BJ (cell line): Measurements from ENCODE around the gene MYBPH. TPM values are rescaled to one million over a fixed set of nuclear protein-coding genes. Genes with fewer than 3 reads are reported as not detected.

Experiments used
- CTCF ChIA-PET: fragments of 350-600 bp; formaldehyde crosslinking; extraction: SDS; loops from one replicate; lab custom pipeline; 2021; ENCODE audit warnings: antibody characterized with exemption, inconsistent platforms; lab: Yijun Ruan, JAX
- POLR2A ChIA-PET: fragments of 300-600 bp; sonication (Branson Sonifier 250); formaldehyde crosslinking; extraction: SDS; loops from one replicate; lab custom pipeline; 2021; ENCODE audit warnings: antibody characterized with exemption; lab: Charles Lee
- DNase-seq: peaks from one replicate; pipeline ENCODE4 v3.0.0-alpha.2; 2011; ENCODE audit warnings: low read depth
- H3K27me3 ChIP-seq: 2 replicates; pipeline ENCODE4 v1.6.0; 2011; ENCODE audit warnings: low read length; ENCODE audit not compliant: control insufficient read depth, insufficient read depth
- H3K36me3 ChIP-seq: 2 replicates; pipeline ENCODE4 v1.5.1; 2011; ENCODE audit warnings: low read length; ENCODE audit not compliant: control insufficient read depth, insufficient read depth
- H3K4me3 ChIP-seq: 2 replicates; pipeline ENCODE4 v1.5.1; 2011; ENCODE audit warnings: low read depth, mild to moderate bottlenecking, control low read depth, low read length
- CTCF ChIP-seq: IDR thresholded peaks from 2 replicates; pipeline ENCODE4 v1.5.1; 2011; ENCODE audit warnings: low read depth, mild to moderate bottlenecking, control low read depth, inconsistent platforms, low read length, moderate library complexity; ENCODE audit not compliant: insufficient read depth
- polyA plus RNA-seq: library from polyadenylated mRNA; depleted of rRNA; stranded (reverse); fragments of >200 nt; gene quantifications from 2 replicates; pipeline ENCODE4 v1.2.3, GENCODE V29; 2011; rRNA removed

The MYBPH gene
- polyA plus RNA-seq, 1 experiment, result not detected

DNA sequence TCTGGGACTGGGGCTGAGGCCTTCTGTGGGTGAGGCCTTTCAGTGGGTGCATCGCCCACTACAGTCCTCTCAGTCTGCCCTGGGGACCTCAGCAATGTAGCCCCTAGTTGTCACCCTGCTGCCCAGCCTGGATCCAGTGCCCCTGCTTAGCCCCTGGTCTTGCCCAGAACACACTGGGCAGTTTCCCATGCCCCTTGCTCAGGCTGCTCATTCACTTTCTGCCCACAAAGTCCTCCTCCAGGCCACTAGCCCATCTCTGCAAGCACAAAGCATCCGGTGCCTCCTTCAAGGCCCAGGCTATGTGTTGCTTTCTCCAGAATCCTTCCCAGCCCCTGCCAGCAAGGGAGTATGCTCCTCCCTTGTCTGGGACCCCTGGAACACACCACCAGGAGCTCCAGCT, 53.5 kb downstream of the MYBPH start:
- Histone ChIP-seq H3K27me3 (peaks cover 28% of the 10 kb centered on the region), H3K36me3 (no peaks in the 10 kb centered on the region), H3K4me3 (no peak overlapping the region)
- CTCF ChIA-PET, result interaction anchor here (1.1 to 14.0 kb wide), 4 partner anchors 10 to 94 kb away, joined by 3 to 282 read pairs (median 93); partner anchors contain the start of gene MYBPH
- TF ChIP-seq CTCF, result no peak
- POLR2A ChIA-PET, result no interaction called here
- no peak for DNase-seq

DNA sequence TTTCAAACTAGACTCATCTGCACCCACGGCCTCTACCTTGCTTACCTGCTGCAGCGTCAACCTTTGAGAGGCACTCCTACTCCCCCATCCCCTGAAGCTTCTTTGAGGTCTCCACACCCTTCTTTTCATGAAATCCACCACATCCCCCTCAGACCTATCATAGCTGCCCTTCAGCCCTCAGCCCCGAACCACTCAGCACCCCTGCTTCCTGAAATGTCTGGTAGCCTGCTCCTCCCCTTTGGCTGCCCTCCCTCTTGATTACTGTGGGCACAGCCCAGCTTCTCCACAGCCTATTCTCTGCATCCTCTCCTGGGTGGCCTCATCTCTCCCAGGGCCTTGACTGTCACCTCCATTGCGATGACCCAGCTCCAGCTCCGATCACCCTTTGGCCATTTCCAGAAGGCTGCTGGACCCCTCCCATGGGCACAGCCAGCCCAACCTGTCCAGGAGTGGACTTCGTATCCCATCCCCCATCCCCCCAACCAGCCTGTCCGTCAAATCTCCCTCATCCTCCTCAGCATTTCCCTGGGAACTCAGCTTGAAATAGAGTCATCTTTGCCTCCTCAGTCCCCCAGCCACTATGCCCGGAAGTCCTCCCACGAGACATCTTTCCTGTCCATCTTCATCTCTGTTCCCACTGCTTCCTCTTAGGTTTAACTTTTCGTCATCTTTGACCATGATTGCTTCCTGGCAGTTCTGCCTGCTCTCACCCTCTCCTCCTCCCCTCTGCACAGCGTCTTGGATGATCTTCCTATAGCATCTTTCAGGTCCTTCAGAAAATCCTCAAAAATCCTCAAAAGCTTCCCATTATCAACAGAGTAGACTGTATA, 54.2 kb downstream of the MYBPH start:
- ChIA-PET POLR2A (no interaction called here), CTCF (interaction anchor here (0.6 to 14.0 kb wide), 8 partner anchors 8 to 542 kb away, joined by 3 to 282 read pairs (median 4); partner anchors contain the start of gene MYBPH)
- no peak for DNase-seq
- Histone ChIP-seq H3K27me3 (peaks cover 31% of the 10 kb centered on the region), H3K36me3 (no peaks in the 10 kb centered on the region), H3K4me3 (no peak overlapping the region)
- no peak for TF ChIP-seq CTCF

DNA sequence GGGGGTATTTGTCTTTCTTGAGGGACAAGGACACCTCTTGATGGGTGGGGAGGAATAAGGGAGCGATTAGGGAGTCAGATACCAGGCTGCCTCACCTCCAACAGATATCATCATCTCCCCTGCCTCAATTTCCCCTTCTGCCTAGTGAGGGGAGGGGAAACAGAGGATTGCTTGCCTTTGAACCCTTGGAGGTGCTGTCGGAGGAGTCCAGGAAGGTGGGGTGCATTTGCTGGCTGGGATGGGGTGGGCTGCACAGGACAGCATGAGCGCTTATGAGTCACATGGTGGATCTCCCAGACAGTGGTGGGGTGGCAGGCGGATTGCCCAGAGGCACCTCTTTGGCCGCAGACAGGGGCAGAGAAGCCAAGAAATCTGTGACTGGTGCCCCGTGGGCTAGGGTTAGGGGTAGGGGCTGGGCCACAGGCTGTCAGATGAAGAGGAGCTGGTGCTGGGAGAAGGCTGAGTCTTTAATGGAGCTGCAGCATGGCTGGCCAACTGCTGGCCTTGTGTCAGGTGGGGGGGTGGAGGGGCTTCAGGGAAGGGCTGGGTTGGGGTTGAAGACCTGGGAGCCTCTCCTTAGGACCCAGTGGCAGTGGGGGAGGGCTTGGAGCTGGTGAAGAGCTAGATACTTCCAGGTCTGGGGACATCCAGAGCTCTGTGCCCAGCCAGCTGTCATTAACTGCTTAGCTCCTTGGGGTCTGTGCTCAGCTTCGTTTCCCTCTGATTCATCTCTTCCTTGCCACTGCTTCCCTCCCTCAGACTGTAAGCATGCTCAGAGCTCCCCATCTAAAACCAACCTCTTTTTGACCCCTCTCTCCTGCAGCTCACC, 55.1 kb downstream of the MYBPH start:
- no peak for TF ChIP-seq CTCF
- H3K27me3 ChIP-seq, result peaks cover 37% of the 10 kb centered on the region
- no peak for DNase-seq
- ChIA-PET CTCF (interaction anchor here (0.6 to 14.0 kb wide), 9 partner anchors 9 to 152 kb away, joined by 3 to 282 read pairs (median 3); partner anchors contain the start of gene MYBPH), POLR2A (no interaction called here)
- H3K36me3 ChIP-seq, result no peaks in the 10 kb centered on the region
- H3K4me3 ChIP-seq, result no peak overlapping the region

Other genes starting within 250 kb of the MYBPH start
- 22.7 and 35.0 TPM in 2 replicates for gene KLHL12, start 248.6 kb downstream of the MYBPH start, polyA plus RNA-seq
- 190 and 199 TPM in 2 replicates for gene ADIPOR1, start 217.5 kb downstream of the MYBPH start, polyA plus RNA-seq
- 62.0 and 72.0 TPM in 2 replicates for gene CYB5R1, start 208.6 kb downstream of the MYBPH start, polyA plus RNA-seq
- 103 and 111 TPM in 2 replicates for gene TMEM183A, start 168.5 kb downstream of the MYBPH start, polyA plus RNA-seq
- gene PPFIA4, start 149.3 kb downstream of the MYBPH start, polyA plus RNA-seq, result 2.0 and 3.8 TPM in 2 replicates
- not detected in 2 replicates for gene MYOG, start 89.8 kb downstream of the MYBPH start, polyA plus RNA-seq
- 2.1 and 2.4 TPM in 2 replicates for gene ADORA1, start 48.1 kb downstream of the MYBPH start, polyA plus RNA-seq
- gene CHI3L1, start 10.9 kb upstream of the MYBPH start, polyA plus RNA-seq, result 0.10 and 0.20 TPM in 2 replicates
- gene CHIT1, start 53.8 kb upstream of the MYBPH start, polyA plus RNA-seq, result not detected in 2 replicates
- gene BTG2, start 129.7 kb upstream of the MYBPH start, polyA plus RNA-seq, result 22.8 and 23.7 TPM in 2 replicates
- gene FMOD, start 175.3 kb upstream of the MYBPH start, polyA plus RNA-seq, result 14.0 and 18.0 TPM in 2 replicates